Measurements from ENCODE around the gene DDAH1.
"Not testable (repeated sequence)": the region's sequence is repeated elsewhere in the genome, so short reads cannot be mapped to it uniquely, and the experiment has no call there.

DDAH1 gene

GRCh38 chr1:85351202-85351828, 113.6 kb downstream of the DDAH1 start:
- TF ChIP-seq EZH2 (IDR thresholded peaks at IDR 0.05; ENCODE audit: borderline replicate concordance, low read depth, low read length, severe bottlenecking) (no peak), CTCF (IDR thresholded peaks at IDR 0.05; ENCODE audit: borderline replicate concordance, extremely low read depth, low read length, poor library complexity, severe bottlenecking) (no peak)
- no peak for DNase-seq
- Histone ChIP-seq H3K4me2 (ENCODE audit: insufficient read depth, low read length) (no peak overlapping the region), H3K4me1 (ENCODE audit: insufficient read depth, low read length) (no peaks in the 10 kb centered on the region), H2AFZ (ENCODE audit: low read depth, low read length) (no peak overlapping the region), H3K4me3 (ENCODE audit: low read depth in 1 of 2, low read length in 2 of 2) (no peak overlapping the region), H3K27me3 (ENCODE audit: insufficient read depth, low read length, poor library complexity) (no peaks in the 10 kb centered on the region), H3K9me3 (ENCODE audit: insufficient read depth, low read length, severe bottlenecking) (no peaks in the 10 kb centered on the region), H3K79me2 (ENCODE audit: insufficient read depth, low read length) (no peaks in the 10 kb centered on the region), H4K20me1 (ENCODE audit: insufficient read depth, low read length) (no peaks in the 10 kb centered on the region), H3K36me3 (ENCODE audit: insufficient read depth, low read length) (no peaks in the 10 kb centered on the region), H3K9ac (ENCODE audit: low read depth, low read length) (no peak overlapping the region), H3K27ac (ENCODE audit: low read length) (no peak overlapping the region)
- ATAC-seq (ENCODE audit: insufficient read depth, low read depth) = no peak

GRCh38 chr1:85349224-85349623, 115.7 kb downstream of the DDAH1 start:
- H3K4me2 ChIP-seq (ENCODE audit: insufficient read depth, low read length) = no peak overlapping the region
- no peaks in the 10 kb centered on the region for H3K36me3 ChIP-seq (ENCODE audit: insufficient read depth, low read length)
- H3K27ac ChIP-seq (ENCODE audit: low read length) = no peak overlapping the region
- H3K27me3 ChIP-seq (ENCODE audit: insufficient read depth, low read length, poor library complexity) = no peaks in the 10 kb centered on the region
- no peaks in the 10 kb centered on the region for H3K79me2 ChIP-seq (ENCODE audit: insufficient read depth, low read length)
- no peak overlapping the region for H3K4me3 ChIP-seq (ENCODE audit: low read depth in 1 of 2, low read length in 2 of 2)
- no peak for DNase-seq
- no peaks in the 10 kb centered on the region for H4K20me1 ChIP-seq (ENCODE audit: insufficient read depth, low read length)
- no peaks in the 10 kb centered on the region for H3K9me3 ChIP-seq (ENCODE audit: insufficient read depth, low read length, severe bottlenecking)
- no peak overlapping the region for H3K9ac ChIP-seq (ENCODE audit: low read depth, low read length)
- H3K4me1 ChIP-seq (ENCODE audit: insufficient read depth, low read length) = no peaks in the 10 kb centered on the region
- ATAC-seq (ENCODE audit: insufficient read depth, low read depth) = no peak
- no peak overlapping the region for H2AFZ ChIP-seq (ENCODE audit: low read depth, low read length)
- TF ChIP-seq EZH2 (IDR thresholded peaks at IDR 0.05; ENCODE audit: borderline replicate concordance, low read depth, low read length, severe bottlenecking) = no peak
- no peak for TF ChIP-seq CTCF (IDR thresholded peaks at IDR 0.05; ENCODE audit: borderline replicate concordance, extremely low read depth, low read length, poor library complexity, severe bottlenecking)

GRCh38 chr1:85347908-85348307, 117.1 kb downstream of the DDAH1 start:
- no peak overlapping the region for H3K4me3 ChIP-seq (ENCODE audit: low read depth in 1 of 2, low read length in 2 of 2)
- no peaks in the 10 kb centered on the region for H3K4me1 ChIP-seq (ENCODE audit: insufficient read depth, low read length)
- no peaks in the 10 kb centered on the region for H3K79me2 ChIP-seq (ENCODE audit: insufficient read depth, low read length)
- no peaks in the 10 kb centered on the region for H3K27me3 ChIP-seq (ENCODE audit: insufficient read depth, low read length, poor library complexity)
- H3K27ac ChIP-seq (ENCODE audit: low read length) = no peak overlapping the region
- no peak for TF ChIP-seq CTCF (IDR thresholded peaks at IDR 0.05; ENCODE audit: borderline replicate concordance, extremely low read depth, low read length, poor library complexity, severe bottlenecking)
- TF ChIP-seq EZH2 (IDR thresholded peaks at IDR 0.05; ENCODE audit: borderline replicate concordance, low read depth, low read length, severe bottlenecking) = no peak
- ATAC-seq (ENCODE audit: insufficient read depth, low read depth) (no peak), DNase-seq (no peak)
- H3K9me3 ChIP-seq (ENCODE audit: insufficient read depth, low read length, severe bottlenecking) = no peaks in the 10 kb centered on the region
- H4K20me1 ChIP-seq (ENCODE audit: insufficient read depth, low read length) = no peaks in the 10 kb centered on the region
- H3K36me3 ChIP-seq (ENCODE audit: insufficient read depth, low read length) = no peaks in the 10 kb centered on the region
- no peak overlapping the region for H2AFZ ChIP-seq (ENCODE audit: low read depth, low read length)
- no peak overlapping the region for H3K9ac ChIP-seq (ENCODE audit: low read depth, low read length)
- no peak overlapping the region for H3K4me2 ChIP-seq (ENCODE audit: insufficient read depth, low read length)

- H3K27ac ChIP-seq (ENCODE audit: low read length); ATAC-seq (ENCODE audit: insufficient read depth, low read depth); H2AFZ ChIP-seq (ENCODE audit: low read depth, low read length): not testable (repeated sequence)
Measured at GRCh38 chr1:85347275-85347674, 117.7 kb downstream of the DDAH1 start.

More at GRCh38 chr1:85347275-85347674, 117.7 kb downstream of the DDAH1 start:
- not testable (repeated sequence) for H3K79me2 ChIP-seq (ENCODE audit: insufficient read depth, low read length); DNase-seq; H3K9me3 ChIP-seq (ENCODE audit: insufficient read depth, low read length, severe bottlenecking); H3K4me3 ChIP-seq (ENCODE audit: low read depth in 1 of 2, low read length in 2 of 2); H3K4me1 ChIP-seq (ENCODE audit: insufficient read depth, low read length); H4K20me1 ChIP-seq (ENCODE audit: insufficient read depth, low read length); H3K9ac ChIP-seq (ENCODE audit: low read depth, low read length); H3K36me3 ChIP-seq (ENCODE audit: insufficient read depth, low read length); H3K27me3 ChIP-seq (ENCODE audit: insufficient read depth, low read length, poor library complexity); H3K4me2 ChIP-seq (ENCODE audit: insufficient read depth, low read length)
